GM21576 (cell line): ENCODE data around the gene SHCBP1L.

Experiments used
- ATAC-seq: cut with Tn5 transposase; IDR thresholded peaks from one replicate; pipeline ENCODE4 v1.9.1; 2021; ENCODE audit warnings: mild to moderate bottlenecking, moderate library complexity; ENCODE audit not compliant: unreplicated experiment

SHCBP1L gene

DNA sequence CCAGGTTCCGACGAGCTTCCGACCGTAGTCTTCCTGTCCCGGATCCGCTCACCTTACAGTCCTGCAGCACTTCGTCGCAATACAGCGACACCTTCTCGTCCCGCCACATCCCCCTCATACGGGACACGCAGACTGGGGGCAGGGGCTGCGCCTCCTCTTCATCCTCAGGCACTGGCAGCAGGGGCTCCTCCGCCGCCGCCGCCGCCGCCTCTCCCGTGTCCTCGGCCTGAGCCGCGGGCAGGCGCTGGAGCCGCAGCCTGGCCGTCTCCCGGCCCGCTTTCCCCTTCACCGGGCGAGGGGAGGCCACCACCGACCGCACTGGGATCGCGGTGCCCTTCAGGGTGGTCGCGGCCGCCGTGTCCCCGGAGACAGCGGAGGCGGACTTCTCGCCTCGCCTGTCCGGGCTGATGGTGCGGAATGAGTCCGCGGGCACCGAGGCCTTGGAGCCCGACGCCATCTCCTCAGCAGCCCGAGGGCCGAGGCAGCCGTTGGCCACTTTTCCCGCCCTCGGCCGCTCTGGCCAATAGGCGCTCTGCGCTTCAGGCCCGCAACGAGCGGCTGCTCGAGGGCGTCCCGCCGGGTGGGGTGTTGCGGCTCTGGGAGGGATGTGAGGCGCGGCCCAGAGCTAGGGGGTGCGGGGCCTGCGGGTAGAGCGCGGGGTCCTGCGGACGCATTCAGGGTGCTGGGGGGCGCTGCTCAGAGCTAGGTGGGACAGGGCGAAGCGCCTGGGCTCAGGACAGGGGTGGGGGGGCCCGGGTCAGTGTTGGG is at the start of gene SHCBP1L:
Gene SHCBP1L, minus strand, starts transcription at position 490 of the 768 bp plus-strand sequence. Its CDS starts 33 bp downstream, at position 457.
- no peak for ATAC-seq

DNA sequence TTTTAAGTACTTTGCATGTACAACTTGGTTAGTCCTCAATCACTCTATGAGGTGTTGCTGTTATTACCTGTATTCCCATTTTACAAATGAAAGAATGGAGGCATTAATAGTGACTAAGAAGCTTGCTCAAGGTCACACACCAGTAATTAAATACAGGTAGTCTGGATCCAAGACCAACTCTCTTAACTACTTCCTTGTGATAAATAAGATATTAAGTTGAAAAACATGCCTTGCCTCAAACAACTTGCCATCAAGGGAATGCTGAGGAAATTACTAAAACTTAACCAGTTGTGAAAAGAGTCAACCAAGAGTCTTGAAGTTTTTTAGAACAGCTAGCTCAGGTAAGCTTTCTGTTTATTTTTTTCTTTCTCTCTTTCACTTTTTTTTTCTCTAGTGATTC is 49.3 kb upstream of the SHCBP1L start:
- no peak for ATAC-seq

DNA sequence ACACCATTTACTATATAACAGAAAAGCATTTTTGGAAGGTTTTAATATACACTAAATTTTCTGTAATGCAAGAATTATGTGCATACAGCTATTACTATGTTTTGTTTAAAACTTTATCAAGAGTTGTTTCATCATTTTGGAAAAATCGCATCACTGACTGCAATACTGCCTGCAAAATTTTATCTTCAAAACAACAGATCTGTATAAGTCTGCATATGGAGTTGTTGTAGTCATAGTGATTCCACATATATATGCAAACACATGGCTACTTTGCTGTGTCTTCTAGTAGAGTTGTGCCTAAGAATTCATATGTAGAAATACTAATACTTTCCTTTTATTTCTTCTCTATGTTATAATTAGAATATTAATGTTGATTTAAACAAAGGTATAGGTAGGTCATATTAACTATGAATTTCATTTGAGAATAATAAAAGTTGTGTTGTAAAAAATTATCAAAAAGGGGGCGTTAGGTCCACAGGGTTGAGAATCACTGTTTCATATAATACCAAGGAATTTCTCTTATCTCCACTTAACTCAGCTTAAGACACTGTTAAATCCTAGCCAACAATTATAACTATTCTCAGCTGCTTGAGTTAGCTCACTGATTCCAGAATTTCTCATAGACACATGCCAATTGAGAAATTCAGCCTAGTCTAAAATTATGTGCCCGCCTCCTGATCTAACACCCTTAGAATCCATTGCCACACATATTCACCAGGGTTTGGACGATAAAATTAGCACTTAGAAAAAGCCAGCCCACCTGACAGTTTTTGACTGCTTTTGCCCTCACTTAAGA is 47.4 kb upstream of the SHCBP1L start:
- ATAC-seq: no peak

DNA sequence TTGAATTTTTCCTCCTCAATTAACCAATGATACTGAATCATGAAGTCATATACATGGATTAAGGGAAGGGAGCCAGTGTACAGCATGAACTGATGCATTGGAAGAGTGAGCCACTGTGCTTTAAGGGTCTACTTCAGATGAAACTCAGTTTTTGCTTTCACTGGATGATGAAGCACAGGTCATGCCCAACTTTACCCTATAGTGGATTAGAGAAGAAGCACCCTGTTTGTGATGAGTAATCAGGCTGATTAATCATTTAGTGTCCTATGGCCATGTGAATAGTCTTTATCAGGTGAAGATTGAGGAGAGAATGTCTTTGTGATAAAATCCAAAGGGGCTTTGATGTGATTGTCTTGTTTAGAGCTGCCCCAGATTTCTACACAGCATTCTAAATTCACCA is 45.5 kb upstream of the SHCBP1L start:
- no peak for ATAC-seq

DNA sequence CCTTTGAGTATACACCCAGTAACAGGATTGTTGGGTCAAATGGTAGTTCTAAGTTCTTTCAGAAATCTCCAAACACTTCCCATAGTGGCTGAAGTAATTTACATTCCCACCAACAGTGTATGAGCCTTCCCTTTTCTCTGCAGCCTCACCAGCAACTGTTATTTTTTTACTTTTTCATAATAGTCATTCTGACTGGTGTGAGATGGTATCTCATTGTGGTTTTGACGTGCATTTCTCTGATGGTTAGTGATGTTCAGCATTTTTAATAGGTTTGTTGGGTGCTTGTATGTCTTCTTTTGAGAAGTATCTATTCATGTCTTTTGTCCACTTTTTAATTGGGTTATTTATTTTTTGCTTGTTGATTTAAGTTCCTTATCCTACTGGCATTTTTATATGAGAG is 43.9 kb upstream of the SHCBP1L start:
- ATAC-seq: no peak

DNA sequence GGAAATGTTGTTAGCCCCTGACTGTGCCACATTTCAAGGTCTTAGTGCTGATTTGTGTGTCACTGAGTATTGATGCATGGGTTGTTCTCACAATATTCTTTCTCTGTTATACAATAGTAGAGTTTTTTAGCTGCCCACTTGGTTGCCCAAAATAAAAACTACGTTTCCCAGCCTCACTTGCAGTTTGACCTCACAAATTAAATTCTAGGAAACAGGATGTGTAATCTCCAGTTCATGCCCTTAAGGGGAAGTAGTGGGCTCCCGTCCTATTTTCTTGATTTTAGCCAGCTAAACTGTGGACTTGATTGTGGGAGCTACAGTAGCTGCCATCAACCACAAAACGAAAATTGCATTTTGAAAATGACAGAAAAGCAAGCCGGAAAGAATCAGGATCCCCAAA is 42.9 kb upstream of the SHCBP1L start:
- no peak for ATAC-seq

DNA sequence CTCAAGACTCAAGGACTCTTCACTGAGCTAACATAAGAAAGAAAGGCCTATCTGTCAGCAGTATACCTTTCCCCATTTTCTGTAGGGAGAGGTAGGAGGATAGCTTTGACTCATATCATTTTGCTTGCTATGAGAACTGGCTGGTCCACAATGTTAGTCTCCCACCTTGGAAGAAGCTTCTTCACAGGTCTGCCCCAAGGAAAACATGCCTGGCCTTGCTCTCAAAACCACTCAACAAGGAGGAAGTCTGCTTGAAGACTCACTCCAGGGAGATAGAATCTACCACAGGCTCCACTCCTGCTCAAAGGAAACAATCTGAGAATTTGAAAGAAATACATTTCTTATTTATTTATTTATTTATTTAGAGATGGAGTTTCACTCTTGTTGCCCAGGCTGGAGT is 40.8 kb upstream of the SHCBP1L start:
- no peak for ATAC-seq

DNA sequence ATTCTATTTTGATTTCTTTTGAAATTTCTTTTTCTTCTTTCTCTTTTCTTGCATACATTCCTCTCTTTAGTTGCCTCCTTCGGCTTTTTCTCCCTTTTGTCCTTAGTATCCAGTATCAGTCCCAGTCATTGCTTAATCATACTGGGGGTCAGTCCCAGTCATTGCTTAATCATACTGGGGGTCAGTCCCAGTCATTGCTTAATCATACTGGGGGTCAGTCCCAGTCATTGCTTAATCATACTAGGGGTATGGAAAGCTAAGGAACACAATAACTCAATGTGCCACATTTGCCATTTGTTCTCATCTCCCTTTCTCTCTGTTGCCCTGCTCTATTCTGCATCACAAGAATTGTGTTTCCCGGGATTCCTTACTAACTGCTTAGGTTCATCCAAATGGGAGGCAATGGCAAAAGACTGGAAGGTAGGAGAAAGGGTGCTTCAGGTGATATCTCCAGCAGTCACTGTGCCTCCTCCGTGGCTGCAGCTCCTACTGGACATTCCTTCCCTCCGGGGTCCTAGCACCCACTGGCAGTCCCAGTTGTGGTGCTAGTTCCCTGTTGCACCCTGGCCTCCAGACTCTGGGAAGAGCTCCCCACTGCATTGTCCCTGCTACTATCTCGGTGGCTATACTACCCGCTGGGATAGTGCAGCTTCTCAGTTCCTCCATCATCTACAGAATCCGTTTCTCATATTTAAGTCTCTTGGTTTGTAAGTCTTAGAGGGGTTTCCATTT is 37.6 kb upstream of the SHCBP1L start:
- ATAC-seq: no peak

DNA sequence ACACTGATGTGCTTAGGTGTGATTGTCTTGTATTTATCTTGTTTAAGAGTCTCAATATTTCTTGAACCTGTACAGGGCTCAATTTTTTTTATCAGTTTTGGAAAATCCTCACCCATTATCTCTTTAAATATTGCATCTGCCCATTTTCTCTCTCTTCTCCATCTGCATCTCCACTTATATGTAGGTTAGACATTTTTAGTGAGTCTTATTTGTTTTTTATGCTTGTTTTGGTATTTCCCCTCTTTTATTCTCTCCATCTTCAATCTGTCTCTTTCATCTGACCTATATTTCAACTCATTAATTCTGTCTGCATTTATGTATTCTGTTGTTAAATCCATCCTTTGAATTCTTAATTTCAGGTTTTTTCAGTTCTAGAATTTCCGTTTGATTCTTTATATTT is 32.9 kb upstream of the SHCBP1L start:
- ATAC-seq: no peak

DNA sequence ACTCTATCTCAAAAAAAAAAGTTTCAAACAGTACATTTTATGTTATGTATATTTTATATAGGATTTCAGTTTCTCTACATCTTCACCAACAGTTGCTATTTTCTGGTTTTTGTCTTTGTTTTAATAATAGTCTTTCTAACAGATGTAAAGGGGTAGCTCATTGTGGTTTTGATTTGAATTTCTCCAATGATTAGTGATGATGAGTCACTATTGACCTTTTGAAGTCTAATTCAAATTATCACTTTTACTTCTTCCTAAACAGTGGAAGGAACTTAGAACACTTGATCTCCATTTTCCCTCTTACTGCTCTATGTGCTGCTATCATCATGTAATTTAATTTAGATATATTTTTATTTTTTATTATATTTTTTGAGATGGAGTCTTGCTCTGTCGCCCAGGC is 31.7 kb upstream of the SHCBP1L start:
- ATAC-seq: no peak

DNA sequence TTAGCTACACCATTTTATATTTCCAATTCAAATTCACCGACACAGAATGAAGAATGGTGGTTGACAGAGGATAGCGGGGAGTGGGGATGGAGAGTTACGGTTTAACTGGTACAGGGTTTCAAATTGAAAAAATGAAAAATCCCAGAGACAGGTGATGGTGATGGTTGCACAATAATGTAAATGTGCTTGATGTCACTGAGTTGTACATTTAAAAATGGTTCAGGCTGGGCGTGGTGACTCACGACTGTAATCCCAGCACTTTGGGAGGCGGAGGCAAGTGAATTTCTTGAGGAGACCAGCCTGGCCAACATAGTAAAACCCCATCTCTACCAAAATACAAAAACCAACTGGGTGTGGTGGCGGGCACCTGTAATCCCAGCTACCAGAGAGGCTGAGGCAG is 31.2 kb upstream of the SHCBP1L start:
- ATAC-seq: no peak

DNA sequence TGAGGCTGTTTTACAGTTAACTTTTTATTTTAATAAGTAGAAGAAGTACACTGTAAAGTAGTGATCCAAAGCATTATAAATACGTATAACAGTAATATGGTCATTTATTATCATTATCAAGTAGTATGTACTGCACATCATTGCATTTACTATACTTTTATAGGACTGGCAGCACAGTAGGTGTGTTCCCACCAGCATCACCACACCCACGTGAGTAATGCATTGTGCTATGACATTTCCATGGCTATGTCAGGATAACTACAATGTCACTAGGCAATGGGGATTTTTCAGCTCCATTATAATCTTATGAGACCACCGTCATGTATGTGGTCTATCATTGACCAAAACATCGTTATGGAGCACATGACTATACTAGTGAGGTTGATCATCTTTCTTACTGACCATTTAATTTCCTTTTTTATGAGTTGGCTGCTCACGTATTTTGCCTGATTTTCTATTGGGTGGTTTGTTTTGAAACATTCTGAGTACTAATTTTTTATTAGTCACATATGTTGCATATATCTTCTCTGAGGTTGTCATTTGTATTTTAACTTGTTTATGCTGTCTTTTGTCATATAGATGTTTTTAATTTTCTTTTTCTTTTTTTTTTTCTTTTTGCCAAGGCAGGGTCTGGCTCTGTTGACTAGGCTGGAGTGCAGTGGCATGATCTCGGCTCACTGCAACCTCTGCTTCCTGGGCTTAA is 25.3 kb upstream of the SHCBP1L start:
- ATAC-seq: no peak

DNA sequence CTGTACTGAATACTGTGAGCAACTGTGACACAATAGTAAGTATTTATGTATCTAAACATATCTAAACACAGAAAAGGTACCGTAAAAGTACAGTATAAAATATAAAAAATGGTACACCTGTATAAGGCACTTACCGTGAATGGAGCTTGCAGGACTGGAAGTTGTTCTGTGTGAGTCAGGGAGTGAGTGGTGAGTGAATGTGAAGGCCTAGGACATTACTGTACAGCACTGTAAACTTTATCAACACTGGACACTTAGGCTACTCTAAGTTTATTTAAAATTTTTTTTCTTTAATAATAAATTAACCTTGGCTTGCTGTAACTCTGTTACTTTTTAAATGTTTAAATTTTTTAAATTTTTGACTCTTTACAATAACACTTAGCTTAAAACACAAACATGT is 24.5 kb upstream of the SHCBP1L start:
- ATAC-seq: no peak

DNA sequence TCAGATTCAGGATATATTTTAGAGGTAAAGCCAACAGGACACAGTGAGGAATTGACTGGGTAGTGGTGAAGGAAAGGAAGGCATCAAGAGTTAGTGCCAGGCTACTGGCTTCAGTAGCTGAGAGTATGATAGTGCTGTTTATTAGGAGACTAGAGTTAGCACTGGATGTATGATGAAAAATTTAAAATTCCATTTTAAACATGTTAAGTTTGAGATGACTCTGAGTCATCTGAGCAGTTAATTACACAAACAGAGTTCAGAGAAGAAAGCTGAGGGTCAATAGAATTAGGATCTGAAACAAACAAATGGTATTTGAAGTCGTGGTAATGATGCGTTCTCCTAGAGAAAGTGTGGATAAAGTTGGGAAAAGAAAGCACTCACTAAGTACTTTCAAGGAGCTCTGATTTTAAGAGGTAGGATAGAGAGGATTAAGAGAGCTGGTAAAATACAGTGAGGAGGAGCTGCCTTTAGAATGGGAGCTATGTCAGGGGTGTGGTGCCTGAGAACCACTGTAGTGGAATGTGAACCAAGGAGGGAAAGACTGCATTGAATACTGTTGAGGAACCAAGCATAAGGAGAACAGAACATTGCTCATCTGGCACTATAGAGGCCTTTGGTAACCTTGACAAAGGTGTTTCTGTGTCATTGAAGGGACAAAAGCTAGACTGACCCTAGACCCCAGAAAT is 21.7 kb upstream of the SHCBP1L start:
- no peak for ATAC-seq

DNA sequence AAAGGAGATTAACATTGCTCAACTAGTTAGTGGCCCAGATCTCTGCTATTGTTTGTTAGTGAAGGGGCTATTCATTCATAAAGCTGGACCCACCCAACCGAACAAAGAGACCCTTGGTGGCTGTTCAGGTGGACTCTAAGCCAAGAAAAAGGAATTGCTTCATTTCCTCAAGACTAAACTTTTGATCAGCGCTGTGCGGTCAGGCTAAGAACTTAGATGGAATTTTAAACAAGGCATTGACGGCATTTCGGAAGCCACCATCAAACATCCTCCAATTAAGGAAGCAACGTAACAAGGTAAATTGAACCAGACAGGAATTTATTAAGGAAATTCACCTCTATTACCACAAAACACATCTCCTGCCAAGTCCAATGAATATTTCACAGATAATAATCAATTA is 19.9 kb upstream of the SHCBP1L start:
- no peak for ATAC-seq

DNA sequence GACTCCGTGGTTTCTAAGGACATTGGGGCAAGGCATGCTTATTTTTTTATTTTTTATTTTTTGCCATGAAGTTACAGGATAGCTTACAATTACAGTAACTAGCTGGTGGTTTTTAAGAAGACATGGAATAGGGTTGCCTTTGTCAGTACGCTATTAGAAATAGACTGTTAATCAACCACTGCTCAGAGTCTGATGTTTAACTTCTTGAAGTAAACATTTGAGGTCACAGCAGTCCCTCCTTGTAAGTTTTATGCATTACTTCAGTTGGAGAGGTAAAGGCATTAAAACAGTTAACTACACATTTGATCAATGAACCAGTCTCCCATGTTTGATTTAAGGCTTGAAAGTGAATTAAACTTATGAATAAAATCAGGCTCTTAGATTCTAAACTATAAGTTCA is 19.3 kb upstream of the SHCBP1L start:
- ATAC-seq: no peak

DNA sequence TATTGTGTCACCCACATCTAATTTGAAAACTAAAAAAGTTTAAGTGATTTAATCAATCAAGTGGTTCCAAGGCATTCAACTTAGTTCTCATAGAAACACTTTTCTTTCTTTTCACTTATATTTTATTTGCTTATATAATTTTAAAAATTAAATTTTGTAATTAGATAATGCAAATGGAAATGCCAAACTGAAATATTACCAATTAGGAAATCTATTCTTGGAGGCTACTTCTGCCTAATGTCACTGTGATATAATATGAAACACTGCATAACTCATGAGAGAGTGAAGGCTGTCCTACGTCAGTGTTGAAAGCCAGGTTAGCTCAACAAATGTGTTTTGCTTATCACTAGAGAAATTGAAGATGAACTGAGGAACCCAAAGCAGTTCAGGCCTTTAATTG is 18.3 kb upstream of the SHCBP1L start:
- no peak for ATAC-seq

DNA sequence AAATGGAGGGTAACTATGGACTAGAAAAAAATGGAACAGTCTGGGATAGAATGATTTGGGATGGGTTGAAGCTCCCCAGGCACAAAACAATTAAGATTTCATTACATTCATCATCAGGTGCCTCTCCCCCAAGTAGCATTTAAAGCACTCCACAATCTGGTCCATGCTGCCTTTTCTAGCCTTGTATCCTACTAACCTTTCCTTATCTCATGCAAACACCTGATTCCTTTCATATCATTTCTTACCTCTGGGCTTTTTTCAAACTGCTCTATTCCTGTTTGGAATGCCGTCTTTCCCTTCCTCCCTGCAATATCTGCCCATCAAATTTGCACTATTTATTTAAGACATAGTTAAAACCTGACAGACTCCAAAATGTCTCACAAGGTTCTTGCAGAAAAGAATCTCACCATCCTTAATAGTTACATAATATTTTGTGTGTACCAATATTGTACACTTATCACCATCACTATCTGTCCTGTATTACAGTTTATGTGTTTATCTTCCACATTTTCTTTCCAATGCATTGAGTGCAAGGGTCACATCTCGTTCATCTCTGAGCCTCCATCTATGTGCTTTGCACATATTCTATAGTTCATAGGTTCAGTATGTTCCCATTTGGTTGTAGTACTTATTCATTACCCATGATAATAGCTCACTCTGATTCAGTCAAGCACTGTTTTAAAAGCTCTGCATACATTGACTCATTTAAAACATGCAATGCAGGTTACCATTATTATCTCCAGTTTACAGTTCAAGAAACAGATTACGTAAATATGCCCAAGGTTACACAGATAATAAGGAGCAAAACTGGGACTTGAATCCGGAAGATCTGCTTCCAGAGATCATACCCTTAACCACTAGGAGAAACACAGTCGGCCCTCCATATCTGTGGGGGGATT is 16.1 kb upstream of the SHCBP1L start:
- no peak for ATAC-seq

DNA sequence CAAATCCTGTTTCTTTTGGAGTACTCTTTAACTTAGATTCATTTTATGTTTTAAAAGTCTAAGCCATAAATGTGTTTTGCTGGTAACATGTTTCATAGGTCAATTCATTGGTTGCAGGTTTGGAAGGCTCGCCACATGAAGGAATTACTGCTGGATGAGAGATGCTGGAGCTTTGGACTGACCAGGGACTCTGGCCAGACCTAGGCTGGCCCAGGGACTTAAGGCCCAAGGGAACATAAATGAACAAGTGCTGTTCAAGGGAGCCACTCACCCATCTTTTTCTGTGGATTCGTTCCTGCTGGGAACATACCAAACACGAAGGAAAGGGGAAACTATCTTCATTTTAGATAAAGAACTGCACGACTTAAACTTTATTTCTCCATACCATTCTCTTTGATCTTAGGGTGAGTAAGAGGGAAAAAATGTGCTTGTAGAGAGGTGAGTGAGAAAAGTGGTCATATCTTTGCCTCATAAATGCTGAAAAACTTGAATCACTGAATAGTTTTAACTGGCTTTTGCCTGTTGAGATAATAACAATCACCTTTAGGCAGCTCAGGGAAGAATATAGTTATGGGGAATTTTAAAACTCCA is 15.3 kb upstream of the SHCBP1L start:
- no peak for ATAC-seq
